ENCODE data around the gene SH3RF3.

SH3RF3 gene

DNA sequence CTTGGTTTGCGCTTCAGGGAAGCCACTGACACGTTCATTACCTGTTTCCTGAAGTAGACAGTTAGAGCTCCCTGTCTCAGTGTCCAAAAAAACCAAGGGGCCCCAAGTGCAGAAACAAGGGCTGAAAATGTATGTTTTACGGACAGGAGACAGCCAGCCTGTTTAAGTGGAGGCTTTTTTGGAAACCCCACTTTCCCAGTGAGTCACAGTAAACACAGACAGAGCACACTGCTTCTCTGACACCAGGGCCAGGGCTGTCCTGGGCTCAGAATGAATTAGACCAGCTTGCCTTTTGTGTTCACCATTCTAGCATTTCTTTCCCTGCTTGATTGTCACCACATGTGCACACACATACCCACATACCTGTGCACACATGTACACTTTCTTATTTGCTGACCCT lies 128.6 kb downstream of the SH3RF3 start:
- TF ChIP-seq, protein P1, sequence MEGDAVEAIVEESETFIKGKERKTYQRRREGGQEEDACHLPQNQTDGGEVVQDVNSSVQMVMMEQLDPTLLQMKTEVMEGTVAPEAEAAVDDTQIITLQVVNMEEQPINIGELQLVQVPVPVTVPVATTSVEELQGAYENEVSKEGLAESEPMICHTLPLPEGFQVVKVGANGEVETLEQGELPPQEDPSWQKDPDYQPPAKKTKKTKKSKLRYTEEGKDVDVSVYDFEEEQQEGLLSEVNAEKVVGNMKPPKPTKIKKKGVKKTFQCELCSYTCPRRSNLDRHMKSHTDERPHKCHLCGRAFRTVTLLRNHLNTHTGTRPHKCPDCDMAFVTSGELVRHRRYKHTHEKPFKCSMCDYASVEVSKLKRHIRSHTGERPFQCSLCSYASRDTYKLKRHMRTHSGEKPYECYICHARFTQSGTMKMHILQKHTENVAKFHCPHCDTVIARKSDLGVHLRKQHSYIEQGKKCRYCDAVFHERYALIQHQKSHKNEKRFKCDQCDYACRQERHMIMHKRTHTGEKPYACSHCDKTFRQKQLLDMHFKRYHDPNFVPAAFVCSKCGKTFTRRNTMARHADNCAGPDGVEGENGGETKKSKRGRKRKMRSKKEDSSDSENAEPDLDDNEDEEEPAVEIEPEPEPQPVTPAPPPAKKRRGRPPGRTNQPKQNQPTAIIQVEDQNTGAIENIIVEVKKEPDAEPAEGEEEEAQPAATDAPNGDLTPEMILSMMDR (IDR thresholded peaks at IDR 0.05; ENCODE audit: low read length, missing control alignments), result no peak
- no peak overlapping the region for H3K4me3 ChIP-seq (replicated peaks; ENCODE audit: low read depth, low read length)
- DNase-seq (ENCODE audit: low read depth), result no peak

DNA sequence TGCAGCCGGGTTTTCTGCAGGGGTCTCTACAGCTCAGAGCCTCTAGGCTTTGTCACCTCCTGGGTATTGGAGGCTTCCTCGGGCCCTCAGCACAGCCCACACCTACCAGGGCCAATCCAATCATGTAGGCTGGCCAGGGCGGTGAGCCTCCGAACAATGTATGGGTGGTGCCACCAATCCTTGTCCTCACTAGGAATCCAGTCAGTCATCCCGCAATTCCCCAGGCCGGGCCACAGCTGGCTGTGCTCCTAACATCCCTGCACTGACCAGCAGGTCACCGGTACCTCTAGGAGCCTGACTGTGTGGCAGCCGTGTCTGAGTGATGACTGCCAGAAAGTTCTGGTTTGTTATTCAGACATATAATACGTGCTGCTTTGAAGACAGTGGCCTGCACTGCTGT lies 129.4 kb downstream of the SH3RF3 start:
- TF ChIP-seq, protein P1 (IDR thresholded peaks at IDR 0.05; ENCODE audit: low read length, missing control alignments), result no peak
- DNase-seq (ENCODE audit: low read depth), result no peak
- no peak overlapping the region for H3K4me3 ChIP-seq (replicated peaks; ENCODE audit: low read depth, low read length)

DNA sequence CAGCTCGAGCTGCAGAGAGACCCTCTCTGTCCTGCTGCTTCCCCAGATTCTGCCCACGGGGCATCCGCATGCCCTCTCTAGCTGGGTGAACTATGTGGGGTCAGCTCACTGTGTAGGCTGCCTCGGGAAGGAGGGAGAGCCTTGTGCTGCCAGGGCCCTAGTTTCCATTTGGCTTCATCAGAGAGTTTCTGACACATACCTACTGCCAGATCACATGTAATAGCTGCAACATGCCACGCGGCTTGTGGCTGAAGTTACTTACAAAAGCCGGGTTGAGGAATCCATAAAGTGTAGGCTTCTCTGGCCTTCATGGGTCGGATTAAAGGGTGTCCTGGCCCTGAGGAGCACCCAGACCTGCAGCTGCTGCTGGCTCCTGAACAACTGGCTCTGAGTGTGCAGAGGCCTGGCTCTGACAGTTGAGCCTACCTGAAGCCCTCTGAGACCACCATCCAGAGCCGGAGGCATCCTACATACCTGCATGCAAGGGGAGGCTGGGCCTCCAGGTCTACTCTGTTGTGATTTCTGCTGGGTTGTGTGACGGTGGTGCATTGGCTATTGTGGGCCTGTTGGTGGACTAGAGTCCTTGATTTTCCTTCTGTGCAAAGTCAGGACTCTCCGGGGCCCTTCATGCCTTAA lies 130.0 kb downstream of the SH3RF3 start:
- no peak overlapping the region for H3K4me3 ChIP-seq (replicated peaks; ENCODE audit: low read depth, low read length)
- no peak for DNase-seq (ENCODE audit: low read depth)
- TF ChIP-seq, protein P1 (IDR thresholded peaks at IDR 0.05; ENCODE audit: low read length, missing control alignments), result no peak

DNA sequence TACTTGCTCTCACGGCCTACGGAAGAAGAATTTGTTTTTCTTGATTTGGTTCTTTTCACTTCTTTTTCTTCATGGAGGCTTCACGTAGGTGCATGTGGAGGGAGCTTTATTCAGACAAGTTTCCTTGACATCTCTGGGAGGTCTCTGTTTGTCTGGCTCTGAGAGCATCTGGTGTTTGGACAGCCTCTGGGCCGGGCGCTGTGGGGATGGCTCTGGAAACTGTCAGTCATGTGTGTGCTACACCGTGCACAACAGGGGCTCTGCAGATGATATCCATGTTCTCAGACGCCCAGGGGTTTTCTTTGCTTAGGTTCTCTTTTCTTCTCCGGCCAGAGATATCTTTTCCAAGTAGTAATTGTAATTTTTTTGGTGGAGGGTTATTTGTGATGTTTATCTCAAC lies 130.7 kb downstream of the SH3RF3 start:
- H3K4me3 ChIP-seq (replicated peaks; ENCODE audit: low read depth, low read length), result no peak overlapping the region
- TF ChIP-seq, protein P1 (IDR thresholded peaks at IDR 0.05; ENCODE audit: low read length, missing control alignments), result no peak
- DNase-seq (ENCODE audit: low read depth), result no peak

DNA sequence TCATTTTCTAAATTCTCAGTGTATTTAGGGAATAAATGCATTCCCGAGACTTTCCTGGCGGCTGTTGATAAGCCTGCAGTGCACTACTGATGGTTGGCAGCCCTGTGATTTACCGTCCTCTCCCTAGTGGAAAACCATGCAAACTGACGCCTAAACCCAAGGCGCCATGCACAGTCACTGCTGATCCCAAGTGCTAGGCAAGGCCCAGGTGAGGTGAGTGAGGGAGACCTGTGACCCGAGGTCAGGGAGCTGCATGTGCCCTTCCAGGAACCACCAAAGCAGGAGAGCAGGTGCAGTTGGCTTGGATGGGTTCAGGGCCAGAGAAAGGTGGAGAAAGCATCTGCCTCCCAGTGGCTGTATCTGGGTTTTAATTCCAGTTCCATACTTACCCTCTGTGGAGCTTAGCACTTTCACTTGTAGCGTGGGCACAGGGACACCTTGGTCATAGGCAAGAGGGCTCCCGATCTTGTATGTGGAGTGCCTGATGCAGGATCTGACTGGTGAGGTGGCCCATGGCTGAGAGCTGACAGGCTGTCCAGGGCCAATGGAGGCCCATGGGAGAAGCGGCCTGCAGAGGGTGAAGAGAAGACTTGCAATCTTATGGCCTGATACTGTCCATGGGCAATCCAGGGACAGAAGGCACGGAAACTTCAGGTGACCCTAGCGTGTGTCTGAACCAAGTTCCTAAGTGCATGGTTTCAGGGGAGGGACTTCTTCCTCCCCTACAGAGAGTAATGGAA lies 131.3 kb downstream of the SH3RF3 start:
- no peak overlapping the region for H3K4me3 ChIP-seq (replicated peaks; ENCODE audit: low read depth, low read length)
- DNase-seq (ENCODE audit: low read depth), result no peak
- TF ChIP-seq, protein P1 (IDR thresholded peaks at IDR 0.05; ENCODE audit: low read length, missing control alignments), result no peak

DNA sequence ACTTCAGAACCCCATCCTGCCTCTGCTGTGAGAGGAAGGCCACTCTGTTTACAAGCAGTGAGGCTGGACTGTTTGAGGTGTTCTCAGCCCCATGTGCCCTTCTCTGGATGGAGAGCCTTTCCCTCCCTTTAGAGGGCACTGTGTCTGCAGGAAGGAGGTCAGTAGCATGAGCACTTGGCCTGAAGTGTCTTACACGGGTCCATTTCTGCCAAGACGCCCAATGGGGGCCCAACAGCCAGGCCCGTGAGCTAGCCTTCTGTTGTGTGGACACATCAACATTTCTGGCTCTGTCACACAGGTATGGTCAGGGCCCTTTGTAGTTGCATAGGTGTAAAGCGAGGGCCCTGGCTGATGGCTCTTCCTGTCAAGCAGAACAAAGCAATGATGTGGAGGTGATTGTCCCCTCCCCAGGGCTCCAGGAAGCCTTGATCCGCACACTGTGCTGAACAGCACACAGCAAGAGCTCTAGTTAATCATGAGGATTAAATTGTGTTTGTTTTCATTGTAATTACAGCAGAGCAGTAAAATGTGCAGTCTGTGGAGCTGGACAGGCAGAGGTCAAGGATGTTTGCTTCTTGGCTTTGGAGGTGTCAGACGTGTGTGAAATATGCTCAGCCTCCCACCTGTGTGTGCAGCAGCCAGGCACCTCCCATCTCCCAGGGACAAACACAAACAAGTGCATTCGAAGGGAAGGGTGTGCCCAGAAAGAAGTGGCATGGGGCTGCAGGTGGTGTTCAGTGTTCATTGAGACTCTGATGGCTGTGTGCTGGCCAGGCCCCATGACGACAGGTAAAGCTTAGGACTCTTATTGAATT lies 132.1 kb downstream of the SH3RF3 start:
- TF ChIP-seq, protein P1 (IDR thresholded peaks at IDR 0.05; ENCODE audit: low read length, missing control alignments), result peak; percentile 44
- H3K4me3 ChIP-seq (replicated peaks; ENCODE audit: low read depth, low read length), result no peak overlapping the region

More for the DNA sequence above, 132.1 kb downstream of the SH3RF3 start:
- DNase-seq (ENCODE audit: low read depth), result peak; percentile 47
